Endothelial cell (in vitro differentiated cells): ENCODE measurements around the gene TMEM139. TPM values are rescaled to one million over a fixed set of nuclear protein-coding genes. Genes with fewer than 3 reads are reported as not detected.

Source experiments
- DNase-seq: peaks from one replicate; pipeline ENCODE4 v3.0.0; 2021; ENCODE audit warnings: low spot score
- H3K27ac Mint-ChIP-seq: one replicate; pipeline ENCODE4 v1.8.0; 2021; ENCODE audit warnings: mixed read lengths, inconsistent platforms; ENCODE audit not compliant: unreplicated experiment
- H3K27me3 Mint-ChIP-seq: one replicate; pipeline ENCODE4 v1.8.0; 2021; ENCODE audit warnings: mild to moderate bottlenecking, moderate library complexity, mixed read lengths, inconsistent platforms; ENCODE audit not compliant: unreplicated experiment
- H3K36me3 Mint-ChIP-seq: one replicate; pipeline ENCODE4 v1.8.0; 2021; ENCODE audit warnings: mild to moderate bottlenecking, low read depth, mixed read lengths, inconsistent platforms; ENCODE audit not compliant: unreplicated experiment
- H3K4me1 Mint-ChIP-seq: one replicate; pipeline ENCODE4 v1.8.0; 2021; ENCODE audit warnings: mild to moderate bottlenecking, mixed read lengths, inconsistent platforms; ENCODE audit not compliant: unreplicated experiment
- H3K4me3 Mint-ChIP-seq: one replicate; pipeline ENCODE4 v1.8.0; 2021; ENCODE audit warnings: mild to moderate bottlenecking, mixed read lengths, inconsistent platforms; ENCODE audit not compliant: unreplicated experiment
- H3K9me3 Mint-ChIP-seq: one replicate; pipeline ENCODE4 v1.8.0; 2021; ENCODE audit warnings: mixed read lengths, inconsistent platforms; ENCODE audit not compliant: unreplicated experiment
- total RNA-seq: library from RNA; stranded (reverse); fragmentation: NEBNext Ultra II Directional; extraction: Animal tissue kit (Norgen Biotek cat#: 25700); gene quantifications from one replicate; pipeline ENCODE4 v1.2.1, GENCODE V29; 2021; ENCODE audit not compliant: unreplicated experiment
- TF ChIP-seq, protein P1 (sequence below): fragments of 200-600 bp; sonication (generic); IDR thresholded peaks from one replicate; pipeline ENCODE4 v1.5.0; 2021; ENCODE audit warnings: antibody characterized with exemption; ENCODE audit not compliant: unreplicated experiment

Gene TMEM139
- total RNA-seq, 1 donor from 2014 or later, result 0.23 TPM

DNA sequence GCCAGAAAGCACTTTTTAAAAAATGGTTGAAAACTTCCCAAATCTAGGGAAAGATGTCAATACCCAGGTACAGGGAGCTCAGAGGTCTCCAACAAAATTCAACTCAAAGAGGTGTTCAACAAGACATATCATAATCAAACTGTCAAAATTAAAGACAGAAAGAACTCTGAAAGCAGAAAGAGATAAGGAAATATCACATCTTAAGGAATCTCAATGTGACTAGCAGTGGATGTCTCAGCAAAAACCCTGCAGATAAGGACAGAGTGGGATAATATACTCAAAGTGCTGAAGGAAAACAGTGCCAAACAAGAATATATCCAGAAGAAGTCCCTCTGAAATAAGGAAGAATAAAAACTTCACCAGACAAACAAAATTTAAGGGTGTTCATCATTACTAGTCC lies 34.6 kb upstream of the TMEM139 start:
- Mint-ChIP-seq H3K4me1 (no peaks in the 10 kb centered on the region), H3K36me3 (no peaks in the 10 kb centered on the region), H3K9me3 (no peaks in the 10 kb centered on the region), H3K27me3 (peaks cover 2% of the 10 kb centered on the region), H3K4me3 (no peak overlapping the region), H3K27ac (no peak overlapping the region)
- no peak for DNase-seq
- TF ChIP-seq, protein P1, sequence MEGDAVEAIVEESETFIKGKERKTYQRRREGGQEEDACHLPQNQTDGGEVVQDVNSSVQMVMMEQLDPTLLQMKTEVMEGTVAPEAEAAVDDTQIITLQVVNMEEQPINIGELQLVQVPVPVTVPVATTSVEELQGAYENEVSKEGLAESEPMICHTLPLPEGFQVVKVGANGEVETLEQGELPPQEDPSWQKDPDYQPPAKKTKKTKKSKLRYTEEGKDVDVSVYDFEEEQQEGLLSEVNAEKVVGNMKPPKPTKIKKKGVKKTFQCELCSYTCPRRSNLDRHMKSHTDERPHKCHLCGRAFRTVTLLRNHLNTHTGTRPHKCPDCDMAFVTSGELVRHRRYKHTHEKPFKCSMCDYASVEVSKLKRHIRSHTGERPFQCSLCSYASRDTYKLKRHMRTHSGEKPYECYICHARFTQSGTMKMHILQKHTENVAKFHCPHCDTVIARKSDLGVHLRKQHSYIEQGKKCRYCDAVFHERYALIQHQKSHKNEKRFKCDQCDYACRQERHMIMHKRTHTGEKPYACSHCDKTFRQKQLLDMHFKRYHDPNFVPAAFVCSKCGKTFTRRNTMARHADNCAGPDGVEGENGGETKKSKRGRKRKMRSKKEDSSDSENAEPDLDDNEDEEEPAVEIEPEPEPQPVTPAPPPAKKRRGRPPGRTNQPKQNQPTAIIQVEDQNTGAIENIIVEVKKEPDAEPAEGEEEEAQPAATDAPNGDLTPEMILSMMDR, result no peak

- Mint-ChIP-seq H3K36me3 (no peaks in the 10 kb centered on the region), H3K4me3 (no peak overlapping the region), H3K27me3 (peaks cover 2% of the 10 kb centered on the region), H3K4me1 (peaks cover 4% of the 10 kb centered on the region), H3K9me3 (no peaks in the 10 kb centered on the region), H3K27ac (no peak overlapping the region)
- DNase-seq, result no peak
- TF ChIP-seq, protein P1, result no peak
These were observed 33.9 kb upstream of the TMEM139 start for GRCh38 chr7:143250822-143251221.

DNA sequence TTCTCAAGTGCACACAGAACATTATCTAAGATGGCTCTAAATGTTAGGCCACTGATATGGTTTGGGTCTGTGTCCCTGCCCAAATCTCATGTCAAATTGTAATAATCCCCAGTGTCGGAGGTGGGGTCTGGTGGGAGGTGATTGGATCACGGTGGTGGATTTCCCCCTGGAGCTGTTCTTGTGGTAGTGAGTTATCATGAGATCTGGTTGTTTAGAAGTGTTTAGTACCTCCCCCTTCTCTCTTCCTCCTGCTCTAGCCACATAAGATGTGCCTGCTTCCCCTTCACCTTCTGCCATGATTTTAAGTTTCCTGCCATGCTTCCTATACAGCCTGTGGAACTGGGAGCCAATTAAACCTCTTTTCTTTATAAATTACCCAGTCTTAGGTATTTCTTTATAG lies 32.8 kb upstream of the TMEM139 start:
- H3K4me3 Mint-ChIP-seq, result no peak overlapping the region
- H3K4me1 Mint-ChIP-seq, result peaks cover 10% of the 10 kb centered on the region
- TF ChIP-seq, protein P1, result no peak
- no peak overlapping the region for H3K27ac Mint-ChIP-seq
- no peaks in the 10 kb centered on the region for H3K36me3 Mint-ChIP-seq
- H3K9me3 Mint-ChIP-seq, result no peaks in the 10 kb centered on the region
- peaks cover 1% of the 10 kb centered on the region for H3K27me3 Mint-ChIP-seq
- DNase-seq, result no peak

GRCh38 chr7:143255564-143255963 lies 29.2 kb upstream of the TMEM139 start:
- Mint-ChIP-seq H3K27me3 (peaks cover 1% of the 10 kb centered on the region), H3K4me1 (peaks cover 10% of the 10 kb centered on the region), H3K36me3 (no peaks in the 10 kb centered on the region), H3K27ac (no peak overlapping the region), H3K9me3 (no peaks in the 10 kb centered on the region), H3K4me3 (no peak overlapping the region)
- DNase-seq, result no peak
- TF ChIP-seq, protein P1, result no peak

GRCh38 chr7:143256325-143256724 lies 28.4 kb upstream of the TMEM139 start:
- TF ChIP-seq, protein P1, result no peak
- Mint-ChIP-seq H3K4me3 (no peak overlapping the region), H3K36me3 (no peaks in the 10 kb centered on the region), H3K27me3 (peaks cover 1% of the 10 kb centered on the region), H3K27ac (no peak overlapping the region), H3K4me1 (peaks cover 10% of the 10 kb centered on the region), H3K9me3 (no peaks in the 10 kb centered on the region)
- no peak for DNase-seq
